GM12865 (cell line): ENCODE results near the gene OR5K2.

Source experiments
- DNase-seq: peaks from one replicate; pipeline ENCODE4 v3.0.0; 2010; ENCODE audit warnings: low read depth
- H3K4me3 ChIP-seq: 2 replicates; pipeline ENCODE4 v1.5.1; 2011; ENCODE audit warnings: mild to moderate bottlenecking, low read depth, low read length, control low read depth
- CTCF ChIP-seq: IDR thresholded peaks from 2 replicates; pipeline ENCODE4 v1.5.1; 2011; ENCODE audit warnings: low read length, control low read depth, low read depth, inconsistent platforms; ENCODE audit not compliant: insufficient read depth; ENCODE audit errors: missing control alignments

The OR5K2 gene

GRCh38 chr3:98504539-98504938 is 7.1 kb downstream of the OR5K2 start:
- H3K4me3 ChIP-seq: no peak overlapping the region
- no peak for TF ChIP-seq CTCF
- DNase-seq: no peak

GRCh38 chr3:98508582-98508981 is 11.1 kb downstream of the OR5K2 start:
- DNase-seq: no peak
- H3K4me3 ChIP-seq: no peak overlapping the region
- TF ChIP-seq CTCF: no peak

GRCh38 chr3:98512576-98512975 is 15.1 kb downstream of the OR5K2 start:
- no peak for DNase-seq
- no peak for TF ChIP-seq CTCF
- H3K4me3 ChIP-seq: no peak overlapping the region

GRCh38 chr3:98513091-98513511 is 15.6 kb downstream of the OR5K2 start:
- no peak for TF ChIP-seq CTCF
- DNase-seq: no peak
- no peak overlapping the region for H3K4me3 ChIP-seq

GRCh38 chr3:98513736-98514135 is 16.3 kb downstream of the OR5K2 start:
- no peak for DNase-seq
- no peak for TF ChIP-seq CTCF
- no peak overlapping the region for H3K4me3 ChIP-seq

GRCh38 chr3:98514948-98515347 is 17.5 kb downstream of the OR5K2 start:
- no peak for DNase-seq
- no peak for TF ChIP-seq CTCF
- no peak overlapping the region for H3K4me3 ChIP-seq

- DNase-seq: no peak
- no peak overlapping the region for H3K4me3 ChIP-seq
- TF ChIP-seq CTCF: no peak
These were observed 21.3 kb downstream of the OR5K2 start for GRCh38 chr3:98518816-98519215.
